ACHN (cell line): Measurements from ENCODE around the gene ADPRHL1.
A peak's percentile ranks its signal among the peaks of the same experiment; 100 is the strongest.

ENCODE experiments used
- DNase-seq: peaks from one replicate; pipeline ENCODE4 v3.0.0-alpha.2; 2015
- in situ Hi-C: cut with HindIII; loops from 2 replicates; pipeline ENCODE4 v1.10.0; 2017; ENCODE audit warnings: low sequenced_read_pairs, low pct_ligation_motif_present, low pct_unique_long_range_greater_than_20kb

The ADPRHL1 gene

DNA sequence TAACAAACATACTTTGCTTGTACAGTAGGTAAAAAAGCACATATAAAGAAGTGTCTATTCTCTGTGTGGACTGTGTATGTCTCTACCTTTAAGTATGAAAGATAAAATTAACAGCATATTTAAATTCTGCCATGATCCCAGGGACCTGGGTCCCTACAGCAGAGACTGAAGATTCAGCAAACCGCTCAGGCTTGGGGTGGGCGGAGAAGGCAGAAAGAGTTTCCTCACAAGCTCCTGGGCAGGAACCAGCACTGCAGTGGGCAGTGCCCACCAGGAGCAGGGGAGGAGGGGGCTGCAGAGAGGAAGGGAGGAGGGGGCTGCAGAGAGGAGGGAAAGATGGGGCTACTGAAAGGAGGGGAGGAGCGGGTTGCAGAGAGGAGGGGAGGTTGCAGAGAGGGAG lies 44.7 kb downstream of the ADPRHL1 start:
- no peak for DNase-seq
- in situ Hi-C loops = no loop called here

DNA sequence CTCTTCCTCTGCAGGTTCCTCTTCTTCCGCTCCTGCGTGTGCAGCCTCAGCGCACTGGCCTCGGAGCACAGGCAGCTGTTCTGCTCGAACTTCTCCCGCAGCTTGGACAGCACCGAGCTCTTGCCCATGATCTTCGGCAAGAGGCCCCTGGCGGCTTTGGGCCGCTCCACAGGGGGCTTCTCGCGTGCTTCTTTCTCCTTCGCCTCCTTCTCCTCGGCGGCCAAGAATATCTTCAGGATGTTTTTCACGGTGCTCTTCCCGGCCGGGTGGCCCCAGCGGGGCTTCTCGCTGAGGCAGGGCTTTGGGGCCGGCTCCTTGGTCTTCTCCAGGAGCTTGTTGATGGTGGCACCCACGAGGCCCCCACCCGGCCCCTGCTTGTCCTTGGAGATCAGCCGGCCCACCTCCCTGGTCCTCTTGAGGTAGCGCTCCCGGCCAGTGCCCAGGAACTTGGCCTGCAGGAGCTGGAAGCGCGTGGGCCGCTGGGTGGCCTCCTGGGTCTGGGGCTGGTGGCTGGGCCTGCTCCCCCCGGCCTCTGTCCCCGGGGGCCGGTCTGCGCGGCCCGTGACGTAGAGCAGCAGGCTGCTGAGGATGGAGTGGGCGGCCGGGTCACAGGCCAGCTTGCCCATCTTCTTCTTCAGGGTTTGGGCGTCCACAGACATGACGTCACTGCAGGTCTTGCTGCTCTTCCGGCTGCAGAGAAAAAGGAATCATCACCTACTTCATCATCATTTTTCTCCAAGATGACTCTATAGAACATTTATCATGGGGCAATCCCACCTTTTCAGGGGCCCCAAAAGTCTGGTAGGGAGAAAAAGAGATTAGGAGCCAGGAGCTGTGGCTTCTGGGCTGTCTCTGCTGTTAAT lies 45.5 kb downstream of the ADPRHL1 start:
- in situ Hi-C loops = no loop called here
- no peak for DNase-seq

- DNase-seq = no peak
- in situ Hi-C loops = no loop called here
Measured at GRCh38 chr13:113407103-113407530, 46.2 kb downstream of the ADPRHL1 start.

DNA sequence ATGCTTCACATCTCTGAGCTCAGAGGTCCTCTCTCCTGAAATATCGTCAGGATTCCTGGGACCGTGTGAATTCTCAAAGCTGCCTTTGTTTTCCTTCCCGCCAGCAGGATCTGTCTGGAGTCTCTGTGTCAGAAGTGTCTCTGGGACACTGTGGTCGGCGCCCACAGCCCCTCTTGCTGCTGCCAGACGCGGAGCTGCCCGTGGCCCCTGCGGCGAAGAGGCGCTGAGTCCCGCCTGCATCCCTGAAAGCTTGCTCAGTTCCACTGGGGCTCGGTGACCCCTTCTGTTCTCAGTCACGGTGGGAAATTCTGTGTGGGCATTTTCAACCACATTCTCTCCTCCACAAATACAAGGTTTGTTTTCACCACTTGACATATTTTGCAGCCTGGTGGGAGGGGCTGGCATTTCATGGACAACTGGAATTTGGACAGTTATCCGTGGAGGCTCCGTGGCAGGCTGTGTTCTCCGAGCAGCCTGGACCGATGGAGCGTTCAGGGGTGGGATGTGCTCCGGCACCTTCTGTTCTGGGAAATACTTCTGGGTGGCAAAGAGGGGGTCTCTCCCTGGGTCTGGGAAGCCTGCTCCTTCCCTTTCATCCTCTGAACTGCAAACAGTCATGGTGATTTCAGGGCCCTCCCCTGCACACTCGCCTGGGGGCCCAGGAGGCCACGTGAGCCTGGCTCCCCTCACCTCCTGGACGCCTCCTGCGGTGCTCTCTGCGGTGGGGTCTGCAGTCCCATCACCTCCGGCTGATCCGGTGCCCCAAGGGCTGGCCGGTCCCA lies 46.8 kb downstream of the ADPRHL1 start:
- in situ Hi-C loops = no loop called here
- DNase-seq = no peak

DNA sequence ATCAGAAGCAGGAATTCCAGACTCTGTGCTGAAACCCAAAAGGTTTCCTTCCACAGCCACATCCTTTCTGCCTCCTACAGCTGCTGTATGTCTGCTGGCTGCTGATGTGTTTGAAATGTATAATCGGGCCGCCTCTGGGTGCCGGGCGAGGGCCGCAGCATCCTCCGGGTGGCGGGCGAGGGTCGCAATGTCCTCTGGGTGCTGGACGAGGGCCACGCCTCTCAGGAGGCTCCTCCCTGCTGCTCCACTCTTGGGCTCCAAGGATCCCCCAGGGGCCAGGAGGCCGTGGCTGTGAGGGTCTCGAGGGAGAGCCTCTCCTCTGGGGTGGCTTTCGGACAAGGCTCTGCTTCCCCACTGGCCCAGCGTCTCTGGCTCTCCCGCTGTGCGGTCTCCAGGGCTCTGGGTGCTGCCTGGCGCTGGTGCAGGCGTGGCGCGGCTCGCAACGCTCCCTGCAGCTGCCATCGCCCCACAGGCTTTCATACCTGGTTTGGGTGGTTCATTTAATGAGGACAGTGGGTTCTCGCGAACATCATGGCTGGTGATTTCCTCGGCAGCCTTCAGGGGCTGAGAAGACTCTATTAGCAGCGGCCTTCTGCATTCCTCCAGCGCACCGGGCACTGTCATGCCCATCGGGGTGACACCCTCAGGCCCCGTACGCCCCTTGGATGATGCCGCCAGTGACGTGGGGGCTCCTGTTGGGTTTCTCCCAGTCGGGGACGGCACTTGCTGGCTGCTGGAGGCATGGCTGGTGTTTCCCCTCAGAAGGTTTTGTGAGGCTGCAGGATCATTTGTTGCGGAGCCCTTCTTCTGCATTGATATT lies 47.6 kb downstream of the ADPRHL1 start:
- in situ Hi-C loops = no loop called here
- DNase-seq = no peak

GRCh38 chr13:113404723-113405471 lies 48.4 kb downstream of the ADPRHL1 start:
- in situ Hi-C loops = no loop called here
- no peak for DNase-seq

- no peak for DNase-seq
- in situ Hi-C loops = no loop called here
Measured at GRCh38 chr13:113404366-113404722, 48.9 kb downstream of the ADPRHL1 start.

- in situ Hi-C loops = no loop called here
- no peak for DNase-seq
Measured at GRCh38 chr13:113403255-113404104, 49.8 kb downstream of the ADPRHL1 start.

GRCh38 chr13:113402471-113403254 lies 50.6 kb downstream of the ADPRHL1 start:
- DNase-seq = no peak
- in situ Hi-C loops = no loop called here

- in situ Hi-C loops = no loop called here
- DNase-seq = no peak
Measured at GRCh38 chr13:113401452-113402415, 51.6 kb downstream of the ADPRHL1 start.

GRCh38 chr13:113400621-113401451 lies 52.5 kb downstream of the ADPRHL1 start:
- DNase-seq = no peak
- in situ Hi-C loops = no loop called here

- in situ Hi-C loops = no loop called here
Measured at GRCh38 chr13:113399755-113400149, 53.5 kb downstream of the ADPRHL1 start.

DNA sequence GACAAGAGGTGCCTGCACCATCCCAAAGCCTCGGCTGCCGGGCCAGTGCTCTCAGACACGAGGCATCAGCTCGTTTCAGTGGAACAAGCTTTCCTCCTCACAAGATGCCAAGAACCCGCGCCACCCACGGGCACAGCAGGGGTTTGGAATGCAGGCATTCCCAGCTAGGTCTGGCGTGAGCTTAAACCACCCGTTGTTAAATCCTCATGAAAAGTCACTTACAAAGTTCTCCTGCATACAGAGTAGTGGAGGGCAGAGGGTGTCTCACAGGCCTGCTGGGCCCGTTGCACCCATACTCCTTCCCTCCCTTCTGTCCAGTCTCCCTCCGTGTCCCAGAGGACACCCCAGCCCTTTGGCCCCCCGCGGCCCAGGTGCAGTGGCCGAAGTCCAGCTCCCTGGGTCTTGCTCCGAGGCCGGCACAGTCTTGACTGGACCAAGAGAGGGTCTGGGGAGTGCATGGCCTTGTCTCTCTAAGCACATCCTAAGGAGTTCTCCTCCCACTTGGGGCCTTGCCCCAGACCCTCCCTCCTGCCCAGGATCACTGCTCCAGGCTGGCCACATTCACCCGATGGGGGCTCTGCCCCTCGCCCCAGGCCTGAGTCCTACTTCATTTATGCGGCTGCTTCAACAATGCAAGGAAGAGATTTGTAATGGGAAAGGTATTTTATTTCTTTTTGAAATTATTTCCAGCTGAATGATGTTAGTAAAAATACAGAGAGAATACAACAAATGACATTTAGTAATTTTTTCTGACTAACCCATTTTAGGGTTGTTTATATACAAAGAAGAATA lies 54.1 kb downstream of the ADPRHL1 start:
- DNase-seq = peak; percentile 30
- in situ Hi-C loops = no loop called here

More at GRCh38 chr13:113399755-113400149, 53.5 kb downstream of the ADPRHL1 start:
- no peak for DNase-seq
